ENCODE results near the gene ARL14. TPM values are rescaled to one million over a fixed set of nuclear protein-coding genes. Genes with fewer than 3 reads are reported as not detected.
A peak's percentile ranks its signal among the peaks of the same experiment; 100 is the strongest.

Gene ARL14
- polyA plus RNA-seq, 6 donors from 2014 or later = not detected

GRCh38 chr3:160661660-160662059, 15.3 kb upstream of the ARL14 start:
- no peak for DNase-seq
- Mint-ChIP-seq H3K36me3 (no peaks in the 10 kb centered on the region), H3K27ac (no peak overlapping the region), H3K27me3 (peaks cover 0 to 11% (median 0%) of the 10 kb centered on the region in 3 donors), H3K4me3 (no peak overlapping the region), H3K4me1 (peaks cover 0 to 8% (median 6%) of the 10 kb centered on the region in 3 donors), H3K9me3 (peaks cover 0 to 12% (median 1%) of the 10 kb centered on the region in 7 donors)
- ATAC-seq (ENCODE audit: low read depth in 2 of 2) = no peak

GRCh38 chr3:160665231-160665630, 11.7 kb upstream of the ARL14 start:
- H3K4me1 Mint-ChIP-seq = peaks cover 0 to 8% (median 6%) of the 10 kb centered on the region in 3 donors
- H3K4me3 Mint-ChIP-seq = no peak overlapping the region
- no peak overlapping the region for H3K27ac Mint-ChIP-seq
- peak in 1 of 2 donors; percentile 68 for ATAC-seq (ENCODE audit: low read depth in 2 of 2)
- DNase-seq = no peak
- H3K36me3 Mint-ChIP-seq = no peaks in the 10 kb centered on the region
- H3K9me3 Mint-ChIP-seq = no peaks in the 10 kb centered on the region
- H3K27me3 Mint-ChIP-seq = peaks cover 0 to 6% (median 0%) of the 10 kb centered on the region in 3 donors

- peak overlapping the region in 2 of 6 donors; percentile 10 to 49 for H3K27ac Mint-ChIP-seq
- H3K27me3 Mint-ChIP-seq = peaks cover 0 to 6% (median 0%) of the 10 kb centered on the region in 3 donors
- DNase-seq (no peak), ATAC-seq (ENCODE audit: low read depth in 2 of 2) (peak; percentile 44 to 66)
- peak overlapping the region in 2 of 8 donors; percentile 1 to 3 for H3K4me3 Mint-ChIP-seq
- no peaks in the 10 kb centered on the region for H3K36me3 Mint-ChIP-seq
- no peaks in the 10 kb centered on the region for H3K9me3 Mint-ChIP-seq
- H3K4me1 Mint-ChIP-seq = peaks cover 0 to 8% (median 6%) of the 10 kb centered on the region in 3 donors
These were observed 11.0 kb upstream of the ARL14 start for GRCh38 chr3:160665784-160666526.

- Mint-ChIP-seq H3K27me3 (peaks cover 0 to 6% (median 0%) of the 10 kb centered on the region in 3 donors), H3K36me3 (no peaks in the 10 kb centered on the region), H3K9me3 (no peaks in the 10 kb centered on the region), H3K4me1 (peaks cover 0 to 8% (median 6%) of the 10 kb centered on the region in 3 donors), H3K4me3 (no peak overlapping the region), H3K27ac (no peak overlapping the region)
- ATAC-seq (ENCODE audit: low read depth in 2 of 2) (no peak), DNase-seq (no peak)
These were observed 9.5 kb upstream of the ARL14 start for GRCh38 chr3:160667452-160667851.

GRCh38 chr3:160668454-160668853, 8.5 kb upstream of the ARL14 start:
- Mint-ChIP-seq H3K4me1 (peaks cover 0 to 8% (median 6%) of the 10 kb centered on the region in 3 donors), H3K9me3 (no peaks in the 10 kb centered on the region), H3K27me3 (peaks cover 0 to 6% (median 0%) of the 10 kb centered on the region in 3 donors), H3K27ac (no peak overlapping the region), H3K36me3 (no peaks in the 10 kb centered on the region), H3K4me3 (no peak overlapping the region)
- DNase-seq (no peak), ATAC-seq (ENCODE audit: low read depth in 2 of 2) (no peak)

GRCh38 chr3:160671231-160671630, 5.7 kb upstream of the ARL14 start:
- DNase-seq (no peak), ATAC-seq (ENCODE audit: low read depth in 2 of 2) (peak in 1 of 2 donors; percentile 45)
- no peaks in the 10 kb centered on the region for H3K9me3 Mint-ChIP-seq
- peaks cover 0 to 8% (median 0%) of the 10 kb centered on the region in 3 donors for H3K27me3 Mint-ChIP-seq
- peak overlapping the region in 1 of 6 donors; percentile 31 for H3K27ac Mint-ChIP-seq
- no peak overlapping the region for H3K4me3 Mint-ChIP-seq
- peaks cover 0 to under 1% (median 0%) of the 10 kb centered on the region in 3 donors for H3K4me1 Mint-ChIP-seq
- H3K36me3 Mint-ChIP-seq = no peaks in the 10 kb centered on the region

GRCh38 chr3:160671995-160672394, 5.0 kb upstream of the ARL14 start:
- Mint-ChIP-seq H3K27ac (no peak overlapping the region), H3K4me1 (no peaks in the 10 kb centered on the region), H3K36me3 (no peaks in the 10 kb centered on the region), H3K9me3 (no peaks in the 10 kb centered on the region), H3K27me3 (peaks cover 0 to 8% (median 0%) of the 10 kb centered on the region in 3 donors), H3K4me3 (no peak overlapping the region)
- ATAC-seq (ENCODE audit: low read depth in 2 of 2) (no peak), DNase-seq (no peak)

GRCh38 chr3:160673188-160673587, 3.8 kb upstream of the ARL14 start:
- Mint-ChIP-seq H3K4me3 (no peak overlapping the region), H3K27me3 (peaks cover 0 to 8% (median 0%) of the 10 kb centered on the region in 3 donors), H3K9me3 (no peaks in the 10 kb centered on the region), H3K27ac (no peak overlapping the region), H3K36me3 (no peaks in the 10 kb centered on the region), H3K4me1 (no peaks in the 10 kb centered on the region)
- ATAC-seq (ENCODE audit: low read depth in 2 of 2) (no peak), DNase-seq (no peak)

- H3K27ac Mint-ChIP-seq = no peak overlapping the region
- no peak overlapping the region for H3K4me3 Mint-ChIP-seq
- no peaks in the 10 kb centered on the region for H3K9me3 Mint-ChIP-seq
- H3K4me1 Mint-ChIP-seq = no peaks in the 10 kb centered on the region
- DNase-seq (no peak), ATAC-seq (ENCODE audit: low read depth in 2 of 2) (no peak)
- no peaks in the 10 kb centered on the region for H3K36me3 Mint-ChIP-seq
- H3K27me3 Mint-ChIP-seq = peaks cover 6 to 9% (median 8%) of the 10 kb centered on the region in 3 donors
These were observed 1.3 kb upstream of the ARL14 start for GRCh38 chr3:160675566-160676124.

- Mint-ChIP-seq H3K4me3 (no peak overlapping the region), H3K36me3 (no peaks in the 10 kb centered on the region), H3K27ac (no peak overlapping the region), H3K27me3 (peaks cover 6 to 9% (median 8%) of the 10 kb centered on the region in 3 donors), H3K4me1 (no peaks in the 10 kb centered on the region), H3K9me3 (peaks cover 0 to 1% (median 0%) of the 10 kb centered on the region in 7 donors)
- no peak for DNase-seq
- no peak for ATAC-seq (ENCODE audit: low read depth in 2 of 2)
These were observed 510 bp downstream of the ARL14 start for GRCh38 chr3:160677459-160677881.

GRCh38 chr3:160678292-160678842, 1.4 kb downstream of the ARL14 start:
- no peaks in the 10 kb centered on the region for H3K36me3 Mint-ChIP-seq
- H3K27me3 Mint-ChIP-seq = peaks cover 6 to 9% (median 8%) of the 10 kb centered on the region in 3 donors
- no peak overlapping the region for H3K4me3 Mint-ChIP-seq
- H3K4me1 Mint-ChIP-seq = no peaks in the 10 kb centered on the region
- peaks cover 0 to 1% (median 0%) of the 10 kb centered on the region in 7 donors for H3K9me3 Mint-ChIP-seq
- no peak for ATAC-seq (ENCODE audit: low read depth in 2 of 2)
- no peak for DNase-seq
- peak overlapping the region in 1 of 6 donors; percentile 36 for H3K27ac Mint-ChIP-seq

GRCh38 chr3:160684368-160684740, 7.4 kb downstream of the ARL14 start:
- Mint-ChIP-seq H3K27me3 (peaks cover 0 to 9% (median 0%) of the 10 kb centered on the region in 3 donors), H3K36me3 (no peaks in the 10 kb centered on the region), H3K9me3 (peaks cover 0 to 1% (median 0%) of the 10 kb centered on the region in 7 donors), H3K4me1 (no peaks in the 10 kb centered on the region), H3K27ac (no peak overlapping the region), H3K4me3 (no peak overlapping the region)
- no peak for DNase-seq
- no peak for ATAC-seq (ENCODE audit: low read depth in 2 of 2)

GRCh38 chr3:160685144-160685766, 8.3 kb downstream of the ARL14 start:
- Mint-ChIP-seq H3K27me3 (peaks cover 0 to 4% (median 0%) of the 10 kb centered on the region in 3 donors), H3K4me3 (no peak overlapping the region), H3K27ac (peak overlapping the region in 1 of 6 donors; percentile 62), H3K9me3 (peaks cover 0 to 1% (median 0%) of the 10 kb centered on the region in 7 donors), H3K4me1 (no peaks in the 10 kb centered on the region), H3K36me3 (no peaks in the 10 kb centered on the region)
- ATAC-seq (ENCODE audit: low read depth in 2 of 2) (no peak), DNase-seq (no peak)
